Measurements from ENCODE around the gene NFKBIB. TPM values are rescaled to one million over a fixed set of nuclear protein-coding genes. Genes with fewer than 3 reads are reported as not detected.
A peak's percentile ranks its signal among the peaks of the same experiment; 100 is the strongest.

The NFKBIB gene
- total RNA-seq, 1 donor from 2014 or later: 18.0 TPM

- no peak for DNase-seq (ENCODE audit: extremely low spot score, unreplicated experiment)
- peaks cover 8% of the 10 kb centered on the region for H3K36me3 Mint-ChIP-seq (ENCODE audit: unreplicated experiment)
- TF ChIP-seq CTCF (IDR thresholded peaks at IDR 0.05): no peak
- H3K4me3 Mint-ChIP-seq (ENCODE audit: unreplicated experiment): no peak overlapping the region
- H3K9me3 Mint-ChIP-seq (ENCODE audit: unreplicated experiment): no peaks in the 10 kb centered on the region
- no peaks in the 10 kb centered on the region for H3K27me3 Mint-ChIP-seq (ENCODE audit: unreplicated experiment)
- peaks cover 9% of the 10 kb centered on the region for H3K4me1 Mint-ChIP-seq (ENCODE audit: unreplicated experiment)
- H3K27ac Mint-ChIP-seq (ENCODE audit: unreplicated experiment): no peak overlapping the region
Measured at GRCh38 chr19:38946229-38947010, 46.7 kb downstream of the NFKBIB start.

- TF ChIP-seq CTCF (IDR thresholded peaks at IDR 0.05): no peak
- Mint-ChIP-seq H3K4me1 (ENCODE audit: unreplicated experiment) (peaks cover 16% of the 10 kb centered on the region), H3K36me3 (ENCODE audit: unreplicated experiment) (peaks cover 11% of the 10 kb centered on the region), H3K27ac (ENCODE audit: unreplicated experiment) (peak overlapping the region; percentile 14), H3K27me3 (ENCODE audit: unreplicated experiment) (no peaks in the 10 kb centered on the region), H3K4me3 (ENCODE audit: unreplicated experiment) (peak overlapping the region; percentile 72), H3K9me3 (ENCODE audit: unreplicated experiment) (no peaks in the 10 kb centered on the region)
- DNase-seq (ENCODE audit: extremely low spot score, unreplicated experiment): peak; percentile 93
Measured at GRCh38 chr19:38949580-38950367, 50.0 kb downstream of the NFKBIB start.

GRCh38 chr19:38951187-38951586 is 51.4 kb downstream of the NFKBIB start:
- H3K27me3 Mint-ChIP-seq (ENCODE audit: unreplicated experiment): no peaks in the 10 kb centered on the region
- H3K4me3 Mint-ChIP-seq (ENCODE audit: unreplicated experiment): no peak overlapping the region
- DNase-seq (ENCODE audit: extremely low spot score, unreplicated experiment): no peak
- no peak for TF ChIP-seq CTCF (IDR thresholded peaks at IDR 0.05)
- peaks cover 11% of the 10 kb centered on the region for H3K36me3 Mint-ChIP-seq (ENCODE audit: unreplicated experiment)
- H3K4me1 Mint-ChIP-seq (ENCODE audit: unreplicated experiment): peaks cover 16% of the 10 kb centered on the region
- H3K9me3 Mint-ChIP-seq (ENCODE audit: unreplicated experiment): no peaks in the 10 kb centered on the region
- H3K27ac Mint-ChIP-seq (ENCODE audit: unreplicated experiment): no peak overlapping the region

- peak; percentile 42 for TF ChIP-seq CTCF (IDR thresholded peaks at IDR 0.05)
- Mint-ChIP-seq H3K4me1 (ENCODE audit: unreplicated experiment) (peaks cover 16% of the 10 kb centered on the region), H3K27me3 (ENCODE audit: unreplicated experiment) (no peaks in the 10 kb centered on the region), H3K9me3 (ENCODE audit: unreplicated experiment) (no peaks in the 10 kb centered on the region), H3K27ac (ENCODE audit: unreplicated experiment) (no peak overlapping the region), H3K4me3 (ENCODE audit: unreplicated experiment) (peak overlapping the region; percentile 2), H3K36me3 (ENCODE audit: unreplicated experiment) (peaks cover 11% of the 10 kb centered on the region)
- DNase-seq (ENCODE audit: extremely low spot score, unreplicated experiment): no peak
Measured at GRCh38 chr19:38952395-38953165, 52.8 kb downstream of the NFKBIB start.
